HCT116 (cell line): ENCODE results near the gene OSBPL1A. TPM values are rescaled to one million over a fixed set of nuclear protein-coding genes. Genes with fewer than 3 reads are reported as not detected.

Source experiments
- ATAC-seq: fragments of 200-7000 bp; cut with Tn5 transposase; 2 replicates; pipeline ENCODE4 v1.9.1; 2020; ENCODE audit warnings: mild to moderate bottlenecking, moderate library complexity
- BruUV-seq: library from RNA; stranded (reverse); fragments of 400-500 nt; replicated peaks from 2 replicates; lab custom pipeline; 2021; lab: Mats Ljungman, UMichigan
- CTCF ChIA-PET: fragments of 300-600 bp; sonication (Branson Sonifier 250); formaldehyde crosslinking; loops from one replicate; lab custom pipeline; 2021; ENCODE audit warnings: antibody characterized with exemption; lab: Charles Lee
- POLR2A ChIA-PET: fragments of 300-600, 350-600 bp; sonication (Branson Sonifier 250); formaldehyde crosslinking; loops from one replicate; lab custom pipeline; 2021; ENCODE audit warnings: antibody characterized with exemption; lab: Charles Lee
- RAD21 ChIA-PET, 2 experiments: fragments of 300-600 bp; sonication (Branson Sonifier 250); formaldehyde crosslinking; loops; one replicate each; lab custom pipeline; 2023; ENCODE audit warnings: low total read pairs in 2 of 2; ENCODE audit not compliant: uncharacterized antibody in 2 of 2, unreplicated experiment in 2 of 2, low non-redundant PET in 1 of 2; lab: Charles Lee
- DNase-seq: peaks from one replicate; pipeline ENCODE4 v3.0.0-alpha.2; 2010; ENCODE audit warnings: low read depth, low spot score
- H2AFZ ChIP-seq: fragments of 200-600 bp; shearing (Covaris generic), sonication (generic); 2 replicates; pipeline ENCODE4 v1.6.1; 2017; ENCODE audit warnings: low read depth, mixed run types, mixed read lengths, antibody characterized with exemption, low read length; ENCODE audit not compliant: poor library complexity, severe bottlenecking
- H3K27ac ChIP-seq: 2 replicates; pipeline ENCODE4 v1.5.1; 2012; ENCODE audit warnings: low read depth, low read length
- H3K27me3 ChIP-seq: fragments of 200-600 bp; sonication (generic); 2 replicates; pipeline ENCODE4 v1.6.1; 2016; ENCODE audit warnings: mixed run types, low read length, mixed read lengths; ENCODE audit not compliant: insufficient read depth
- H3K36me3 ChIP-seq, 2 experiments: fragments of 200-500 bp in 1 of 2; fragments of 200-600 bp in 1 of 2; sonication (Bioruptor generic) in 1 of 2; sonication (generic) in 1 of 2; 2 replicates each; pipeline versions ENCODE4 v1.5.1 to v1.6.1; 2014 to 2016; ENCODE audit warnings: low read length in 2 of 2, inconsistent platforms in 1 of 2, mixed read lengths in 1 of 2, mixed run types in 1 of 2; ENCODE audit not compliant: insufficient read depth in 2 of 2, control insufficient read depth in 1 of 2
- H3K4me1 ChIP-seq, 2 experiments: fragments of 200-600 bp in 1 of 2; sonication (generic) in 1 of 2; 2 replicates each; pipeline versions ENCODE4 v1.5.1 to v1.6.1; 2012 to 2017; ENCODE audit warnings: low read length in 2 of 2, inconsistent platforms in 1 of 2, mild to moderate bottlenecking in 1 of 2, mixed read lengths in 1 of 2, mixed run types in 1 of 2, moderate library complexity in 1 of 2; ENCODE audit not compliant: insufficient read depth in 2 of 2, control insufficient read depth in 1 of 2
- H3K4me2 ChIP-seq: fragments of 200-600 bp; sonication (generic); 2 replicates; pipeline ENCODE4 v1.6.1; 2017; ENCODE audit warnings: mixed run types, low read length, mixed read lengths
- H3K4me3 ChIP-seq, 2 experiments: fragments of 200-600 bp in 1 of 2; sonication (generic) in 1 of 2; replicated peaks in 1 of 2; 2 replicates each; pipeline ENCODE4 v1.5.1; 2011 to 2016; ENCODE audit warnings: low read length in 2 of 2, control low read depth in 1 of 2, low read depth in 1 of 2, mild to moderate bottlenecking in 1 of 2, mixed read lengths in 1 of 2, mixed run types in 1 of 2
- H3K79me2 ChIP-seq: fragments of 200-600 bp; sonication (generic); 2 replicates; pipeline ENCODE4 v1.6.1; 2017; ENCODE audit warnings: mild to moderate bottlenecking, mixed run types, low read length, moderate library complexity, mixed read lengths; ENCODE audit not compliant: insufficient read depth
- H3K9ac ChIP-seq: fragments of 200-600 bp; sonication (generic); 2 replicates; pipeline ENCODE4 v1.6.1; 2016; ENCODE audit warnings: low read length, mixed read lengths
- H3K9me2 ChIP-seq: fragments of 200-600 bp; sonication (generic), shearing (Covaris generic); 2 replicates; pipeline ENCODE4 v1.6.1; 2017; ENCODE audit warnings: mixed run types, mild to moderate bottlenecking, moderate library complexity; ENCODE audit not compliant: insufficient read depth
- H3K9me3 ChIP-seq, 2 experiments: fragments of 200-500 bp in 1 of 2; fragments of 200-600 bp in 1 of 2; sonication (Bioruptor generic) in 1 of 2; sonication (generic) in 1 of 2; 2 replicates each; pipeline ENCODE4 v1.6.1; 2014 to 2017; ENCODE audit warnings: low read length in 2 of 2, mixed read lengths in 2 of 2, inconsistent platforms in 1 of 2, low read depth in 1 of 2, mild to moderate bottlenecking in 1 of 2, mixed run types in 1 of 2, moderate library complexity in 1 of 2; ENCODE audit not compliant: control insufficient read depth in 1 of 2, insufficient read depth in 1 of 2
- H4K20me1 ChIP-seq: fragments of 200-600 bp; sonication (generic), shearing (Covaris generic); 2 replicates; pipeline ENCODE4 v1.6.1; 2017; ENCODE audit warnings: mixed run types, mild to moderate bottlenecking, moderate library complexity; ENCODE audit not compliant: insufficient read depth
- ATF3 ChIP-seq: IDR thresholded peaks from 2 replicates; pipeline ENCODE4 v1.6.1; 2012
- CBX3 ChIP-seq: IDR thresholded peaks from 2 replicates; pipeline ENCODE4 v1.6.1; 2012; ENCODE audit warnings: low read depth
- CEBPB ChIP-seq: IDR thresholded peaks from 2 replicates; pipeline ENCODE4 v1.6.1; 2012; ENCODE audit warnings: low read depth
- CTCF ChIP-seq, 3 experiments: fragments of 200-600 bp in 1 of 3; sonication (generic) in 1 of 3; IDR thresholded peaks in 2 of 3; conservative IDR thresholded peaks in 1 of 3; 2 replicates each; pipeline ENCODE4 v1.5.1; 2012 to 2017; ENCODE audit warnings: low read depth in 2 of 3, low read length in 2 of 3, antibody characterized with exemption in 1 of 3, borderline replicate concordance in 1 of 3, control low read depth in 1 of 3, mild to moderate bottlenecking in 1 of 3, mixed read lengths in 1 of 3, mixed run types in 1 of 3, moderate library complexity in 1 of 3; ENCODE audit not compliant: insufficient read depth in 1 of 3
- EGR1 ChIP-seq: IDR thresholded peaks from 2 replicates; pipeline ENCODE4 v1.6.1; 2012; ENCODE audit warnings: low read depth
- ELF1 ChIP-seq: IDR thresholded peaks from 2 replicates; pipeline ENCODE4 v1.6.1; 2012; ENCODE audit warnings: low read depth, borderline replicate concordance
- FOSL1 ChIP-seq: IDR thresholded peaks from 2 replicates; pipeline ENCODE4 v1.6.1; 2012; ENCODE audit warnings: low read depth
- JUND ChIP-seq: IDR thresholded peaks from 2 replicates; pipeline ENCODE4 v1.6.1; 2012
- MAX ChIP-seq: IDR thresholded peaks from 2 replicates; pipeline ENCODE4 v1.6.1; 2012
- POLR2A ChIP-seq: IDR thresholded peaks from 2 replicates; pipeline ENCODE4 v1.7.0; 2011; ENCODE audit warnings: borderline replicate concordance; ENCODE audit not compliant: insufficient read depth, insufficient read length; ENCODE audit errors: extremely low read depth
- POLR2AphosphoS5 ChIP-seq: IDR thresholded peaks from 2 replicates; pipeline ENCODE4 v1.6.1; 2011; ENCODE audit warnings: mild to moderate bottlenecking, low read depth, low read length, moderate library complexity
- RAD21 ChIP-seq: IDR thresholded peaks from 2 replicates; pipeline ENCODE4 v1.6.1; 2012; ENCODE audit warnings: low read depth, mild to moderate bottlenecking
- REST ChIP-seq: IDR thresholded peaks from 2 replicates; pipeline ENCODE4 v1.6.1; 2012; ENCODE audit warnings: low read depth
- SP1 ChIP-seq: IDR thresholded peaks from 2 replicates; pipeline ENCODE4 v1.6.1; 2012; ENCODE audit warnings: low read depth
- SRF ChIP-seq: IDR thresholded peaks from 2 replicates; pipeline ENCODE4 v1.6.1; 2012; ENCODE audit warnings: low read depth
- TCF7L2 ChIP-seq: IDR thresholded peaks from 2 replicates; pipeline ENCODE4 v1.7.0; 2011; ENCODE audit warnings: borderline replicate concordance, inconsistent platforms; ENCODE audit not compliant: insufficient read depth, insufficient read length; ENCODE audit errors: extremely low read depth
- YY1 ChIP-seq: IDR thresholded peaks from 2 replicates; pipeline ENCODE4 v1.6.1; 2011; ENCODE audit warnings: low read length, low read depth, moderate library complexity, mild to moderate bottlenecking; ENCODE audit not compliant: insufficient replicate concordance; ENCODE audit errors: extremely low read depth
- ZBTB33 ChIP-seq: IDR thresholded peaks from 2 replicates; pipeline ENCODE4 v1.6.1; 2011; ENCODE audit warnings: mild to moderate bottlenecking, low read length, moderate library complexity; ENCODE audit not compliant: insufficient replicate concordance; ENCODE audit errors: extremely low read depth
- ZFX ChIP-seq: fragments of 450-650 bp; IDR thresholded peaks from 2 replicates; pipeline ENCODE4 v1.6.1; 2017
- ZNF274 ChIP-seq: fragments of 200-500 bp; sonication (Bioruptor generic); IDR thresholded peaks from 2 replicates; pipeline ENCODE4 v1.6.1; 2014; ENCODE audit warnings: mild to moderate bottlenecking, low read depth, low read length, inconsistent platforms
- intact Hi-C: fragments of 100-400 bp; cut with micrococcal nuclease; formaldehyde crosslinking; loops from 2 replicates; pipeline ENCODE4 v1.10.0; 2022
- total RNA-seq: library from RNA; stranded (reverse); gene quantifications from one replicate; pipeline ENCODE4 v1.2.1, GENCODE V29; 2021; ENCODE audit not compliant: unreplicated experiment

OSBPL1A gene
- total RNA-seq, 1 experiment from 2014 or later: 18.9 TPM

GRCh38 chr18:24239341-24239740, 158.3 kb downstream of the OSBPL1A start:
- Histone ChIP-seq H3K4me1 (no peaks in the 10 kb centered on the region), H3K4me2 (no peak overlapping the region), H3K27ac (no peak overlapping the region), H3K9me3 (no peaks in the 10 kb centered on the region), H2AFZ (no peak overlapping the region), H3K4me3 (no peak overlapping the region), H3K79me2 (no peaks in the 10 kb centered on the region), H3K9me2 (no peaks in the 10 kb centered on the region), H3K27me3 (no peaks in the 10 kb centered on the region), H3K36me3 (peaks cover 0 to 4% of the 10 kb centered on the region in 2 experiments; a peak in 1 of 4 replicates), H3K9ac (no peak overlapping the region), H4K20me1 (no peaks in the 10 kb centered on the region)
- TF ChIP-seq ZNF274: no peak
- no peak for TF ChIP-seq EGR1
- TF ChIP-seq POLR2A: no peak
- no peak for TF ChIP-seq ATF3
- TF ChIP-seq MAX: no peak
- no peak for TF ChIP-seq CEBPB
- no peak for TF ChIP-seq TCF7L2
- TF ChIP-seq JUND: no peak
- TF ChIP-seq POLR2AphosphoS5: no peak
- no peak for TF ChIP-seq SP1
- no peak for TF ChIP-seq FOSL1
- TF ChIP-seq ELF1: no peak
- TF ChIP-seq ZBTB33: no peak
- no peak for TF ChIP-seq REST
- no peak for TF ChIP-seq CTCF (IDR thresholded peaks at IDR 0.05 in 2 of 3, conservative IDR thresholded peaks at IDR 0.05 in 1 of 3; ENCODE audit: borderline replicate concordance in 1 of 3, insufficient read depth in 1 of 3, low read depth in 2 of 3, low read length in 2 of 3)
- TF ChIP-seq CBX3: no peak
- TF ChIP-seq SRF: no peak
- no peak for TF ChIP-seq RAD21
- no peak for TF ChIP-seq ZFX
- TF ChIP-seq YY1: no peak
- intact Hi-C loops: no loop called here
- DNase-seq (no peak), ATAC-seq (no peak)
- ChIA-PET CTCF (no interaction called here), POLR2A (no interaction called here), RAD21 (no interaction called here)
- no TSS peak for BruUV-seq
